K562 (cell line): ENCODE results near the gene LRP1. TPM values are rescaled to one million over a fixed set of nuclear protein-coding genes. Genes with fewer than 3 reads are reported as not detected.

Experiments
- ATAC-seq: fragments of 200-7000 bp; cut with Tn5 transposase; 3 replicates; pipeline ENCODE4 v1.9.1; 2020; ENCODE audit warnings: moderate library complexity
- BruUV-seq: library from RNA; stranded (reverse); fragments of 400-500 nt; replicated peaks from 2 replicates; lab custom pipeline; 2021; lab: Mats Ljungman, UMichigan
- CTCF ChIA-PET: fragments of 300-600 bp; formaldehyde crosslinking; extraction: SDS; loops from one replicate; lab custom pipeline; 2021; ENCODE audit warnings: low intra/inter-chr PET ratio; lab: Yijun Ruan, JAX
- POLR2A ChIA-PET: fragments of 300-600, 350-650 bp; sonication (Branson Sonifier 250); formaldehyde crosslinking; extraction: SDS; loops from one replicate; lab custom pipeline; 2021; ENCODE audit warnings: antibody characterized with exemption, inconsistent platforms; lab: Yijun Ruan, JAX
- DNase-seq, 4 experiments: peaks; one replicate each; pipeline versions ENCODE4 v3.0.0 to v3.0.0-alpha.2; 2011 to 2018; ENCODE audit warnings: low spot score in 3 of 4, mixed read lengths in 3 of 4; ENCODE audit errors: extremely low read depth in 1 of 4
- FAIRE-seq: peaks from 2 replicates; lab custom pipeline; 2011; peaks lifted over from hg19 to GRCh38; lab: Jason Lieb, UNC
- H2AFZ ChIP-seq: 2 replicates; pipeline ENCODE4 v1.6.0; 2011; ENCODE audit warnings: low read depth, low read length, control low read depth, inconsistent platforms
- H3K27ac ChIP-seq: fragments of 200-600 bp; 3 replicates; pipeline ENCODE4 v1.8.0; 2011; ENCODE audit warnings: low read depth, mild to moderate bottlenecking, control low read depth, inconsistent platforms, low read length, moderate library complexity, mixed read lengths; ENCODE audit errors: extremely low read depth
- H3K27me3 ChIP-seq, 2 experiments: fragments of 300-600 bp in 1 of 2; 2 replicates in 1 of 2; 3 replicates in 1 of 2; pipeline versions ENCODE4 v1.6.0 to v1.8.0; 2011; ENCODE audit warnings: inconsistent platforms in 2 of 2, low read length in 2 of 2, mild to moderate bottlenecking in 1 of 2, mixed read lengths in 1 of 2, moderate library complexity in 1 of 2; ENCODE audit not compliant: control insufficient read depth in 2 of 2, insufficient read depth in 2 of 2
- H3K36me3 ChIP-seq: fragments of 300-600 bp; 3 replicates; pipeline ENCODE4 v1.8.0; 2011; ENCODE audit warnings: mild to moderate bottlenecking, low read length, inconsistent platforms; ENCODE audit not compliant: control insufficient read depth, insufficient read depth
- H3K4me1 ChIP-seq, 2 experiments: fragments of 200-600 bp in 1 of 2; replicated peaks in 1 of 2; 2 replicates in 1 of 2; 3 replicates in 1 of 2; pipeline versions ENCODE4 v1.5.1 to v1.8.0; 2011; ENCODE audit warnings: inconsistent platforms in 2 of 2, low read length in 2 of 2, mild to moderate bottlenecking in 1 of 2, mixed read lengths in 1 of 2, moderate library complexity in 1 of 2; ENCODE audit not compliant: control insufficient read depth in 2 of 2, insufficient read depth in 2 of 2
- H3K4me2 ChIP-seq: 2 replicates; pipeline ENCODE4 v1.6.1; 2011; ENCODE audit warnings: low read length, control low read depth, inconsistent platforms, mixed read lengths; ENCODE audit not compliant: insufficient read depth
- H3K4me3 ChIP-seq: fragments of 200-600 bp; sonication (generic), shearing (Covaris generic); 2 replicates; pipeline ENCODE4 v1.5.1; 2016; ENCODE audit warnings: control low read depth, inconsistent platforms
- H3K79me2 ChIP-seq: fragments of 200-600 bp; 3 replicates; pipeline ENCODE4 v1.8.0; 2011; ENCODE audit warnings: low read length, inconsistent platforms; ENCODE audit not compliant: control insufficient read depth, insufficient read depth
- H3K9ac ChIP-seq, 2 experiments: 2 replicates each; pipeline versions ENCODE4 v1.6.0 to v1.6.1; 2011; ENCODE audit warnings: low read depth in 2 of 2, low read length in 2 of 2, control low read depth in 1 of 2, inconsistent platforms in 1 of 2, mild to moderate bottlenecking in 1 of 2, mixed read lengths in 1 of 2; ENCODE audit not compliant: insufficient read depth in 1 of 2
- H3K9me1 ChIP-seq: one replicate; pipeline ENCODE4 v1.6.0; 2011; ENCODE audit warnings: inconsistent platforms, mild to moderate bottlenecking, low read length, moderate library complexity; ENCODE audit not compliant: control insufficient read depth, insufficient read depth
- H3K9me3 ChIP-seq: replicated peaks from 2 replicates; pipeline ENCODE4 v1.5.1; 2011; ENCODE audit warnings: low read depth, low read length, inconsistent platforms; ENCODE audit not compliant: control insufficient read depth, insufficient read depth
- H4K20me1 ChIP-seq: replicated peaks from 2 replicates; pipeline ENCODE4 v1.6.1; 2011; ENCODE audit warnings: low read length, inconsistent platforms, mixed read lengths; ENCODE audit not compliant: control insufficient read depth, insufficient read depth
- FOXA3 ChIP-seq, 2 experiments: fragments of 450-650 bp in 1 of 2; sonication (generic) in 1 of 2; formaldehyde crosslinking; IDR thresholded peaks in 1 of 2; conservative IDR thresholded peaks in 1 of 2; 2 replicates each; pipeline versions ENCODE4 v1.4.0 to v1.8.0; 2020 to 2022; ENCODE audit warnings: mild to moderate bottlenecking in 2 of 2, missing genetic modification reagents in 1 of 2
- KDM1A ChIP-seq, 2 experiments: fragments of 450-650 bp; IDR thresholded peaks; 2 replicates each; pipeline ENCODE4 v1.6.1; 2016; ENCODE audit warnings: mild to moderate bottlenecking in 2 of 2
- MCM7 ChIP-seq, 2 experiments: fragments of 450-650 bp; IDR thresholded peaks; 2 replicates each; pipeline ENCODE4 v1.6.1; 2016 to 2018
- WGBS: fragments of 100-300 bp; shearing (Covaris generic); methylation state at CpG from one replicate; pipeline ENCODE4 v1.1.6; 2016; ENCODE audit warnings: low coverage, mixed read lengths; ENCODE audit not compliant: insufficient coverage; ENCODE audit errors: missing lambda C conversion rate; 5-methylcytosine and 5-hydroxymethylcytosine counted together
- in situ Hi-C: fragments of 300-500 bp; cut with MboI; formaldehyde crosslinking; loops from 4 replicates; pipeline ENCODE4 v1.15.0; 2018; ENCODE audit warnings: inconsistent platforms, mixed read lengths
- intact Hi-C: fragments of 100-400 bp; cut with micrococcal nuclease; formaldehyde crosslinking; loops from 2 replicates; pipeline ENCODE4 v1.14.2; 2022
- polyA plus RNA-seq, 8 experiments: library from polyadenylated mRNA; depleted of rRNA in 4 of 8; stranded (reverse) in 5 of 8; unstranded in 3 of 8; fragments of >200 nt; fragmentation: Nextera tagmentation in 2 of 8; fragmentation: Illumina TruSeq in 1 of 8; extraction: Ambion mirVana in 2 of 8; extraction: Trizol in 1 of 8; gene quantifications; 2 replicates each; pipeline versions ENCODE4 v1.2.1 to v1.2.3, GENCODE V29; 2011 to 2014; ENCODE audit warnings: inconsistent platforms in 1 of 8, missing spikeins in 1 of 8
- total RNA-seq, 7 experiments: library from RNA; depleted of rRNA in 6 of 7; stranded (reverse); fragments of >200 nt in 6 of 7; fragmentation: Illumina TruSeq in 2 of 7; extraction: Trizol in 2 of 7; gene quantifications; 2 replicates each; pipeline versions ENCODE4 v1.2.1 to v1.2.3, GENCODE V29; 2011 to 2021; ENCODE audit warnings: low replicate concordance in 1 of 7
- TF ChIP-seq, protein P1 (sequence below): fragments of 250-450 bp; sonication (Bioruptor Pico); IDR thresholded peaks from 2 replicates; pipeline ENCODE4 v1.8.0; 2021; ENCODE audit warnings: moderate library complexity, mild to moderate bottlenecking, inconsistent platforms
- TF ChIP-seq, protein P2 (sequence below): fragments of 450-650 bp; IDR thresholded peaks from 2 replicates; pipeline ENCODE4 v1.6.1; 2018; ENCODE audit not compliant: partially characterized antibody
- TF ChIP-seq, protein P3 (sequence below): sonication (generic); formaldehyde crosslinking; IDR thresholded peaks from 2 replicates; pipeline ENCODE4 v1.8.0; 2022; ENCODE audit warnings: missing genetic modification reagents, mild to moderate bottlenecking, moderate library complexity, borderline replicate concordance

LRP1 gene
- total and polyA plus RNA-seq, 9 of the 15 experiments (the other 6 are each of a cell fraction or from before 2014, with no cell fraction given), result 0.04 to 0.64 (median 0.19) TPM; not detected in 2

DNA sequence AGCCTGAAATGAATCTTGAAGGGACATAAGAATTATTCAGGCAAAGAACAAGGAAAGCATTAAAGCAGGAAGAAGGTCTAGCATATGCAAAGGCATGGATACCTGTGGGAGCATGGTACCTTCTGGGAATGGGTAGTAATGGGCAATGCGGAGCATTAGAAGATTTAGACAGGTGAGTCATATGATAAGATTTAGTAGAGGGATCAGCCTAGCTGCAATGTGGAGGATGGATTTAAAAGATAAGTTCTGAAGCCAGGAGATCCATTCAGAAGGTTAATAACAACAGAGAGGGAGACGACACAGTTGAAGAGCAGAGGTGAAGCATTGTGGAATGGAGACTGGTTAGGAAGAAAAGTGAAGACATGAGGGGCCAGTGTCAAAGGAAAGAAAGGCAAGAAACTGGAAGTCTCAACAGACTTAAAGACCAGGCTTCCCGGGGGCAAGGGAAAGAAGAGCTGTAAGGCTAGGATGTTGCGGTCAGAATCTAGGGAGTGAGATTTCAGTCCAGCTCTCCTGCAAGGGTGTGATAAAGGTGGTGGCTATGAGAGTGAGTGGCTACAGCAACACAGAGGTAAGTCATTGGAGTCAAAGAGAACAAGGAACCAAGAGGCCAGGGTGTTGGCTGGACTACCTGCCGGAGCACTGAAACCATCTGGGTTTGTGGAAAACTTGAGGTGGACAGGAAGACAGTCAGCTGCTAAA lies 11.6 kb upstream of the LRP1 start (continued):
- TF ChIP-seq, protein P1, sequence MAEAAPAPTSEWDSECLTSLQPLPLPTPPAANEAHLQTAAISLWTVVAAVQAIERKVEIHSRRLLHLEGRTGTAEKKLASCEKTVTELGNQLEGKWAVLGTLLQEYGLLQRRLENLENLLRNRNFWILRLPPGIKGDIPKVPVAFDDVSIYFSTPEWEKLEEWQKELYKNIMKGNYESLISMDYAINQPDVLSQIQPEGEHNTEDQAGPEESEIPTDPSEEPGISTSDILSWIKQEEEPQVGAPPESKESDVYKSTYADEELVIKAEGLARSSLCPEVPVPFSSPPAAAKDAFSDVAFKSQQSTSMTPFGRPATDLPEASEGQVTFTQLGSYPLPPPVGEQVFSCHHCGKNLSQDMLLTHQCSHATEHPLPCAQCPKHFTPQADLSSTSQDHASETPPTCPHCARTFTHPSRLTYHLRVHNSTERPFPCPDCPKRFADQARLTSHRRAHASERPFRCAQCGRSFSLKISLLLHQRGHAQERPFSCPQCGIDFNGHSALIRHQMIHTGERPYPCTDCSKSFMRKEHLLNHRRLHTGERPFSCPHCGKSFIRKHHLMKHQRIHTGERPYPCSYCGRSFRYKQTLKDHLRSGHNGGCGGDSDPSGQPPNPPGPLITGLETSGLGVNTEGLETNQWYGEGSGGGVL, result no peak

DNA sequence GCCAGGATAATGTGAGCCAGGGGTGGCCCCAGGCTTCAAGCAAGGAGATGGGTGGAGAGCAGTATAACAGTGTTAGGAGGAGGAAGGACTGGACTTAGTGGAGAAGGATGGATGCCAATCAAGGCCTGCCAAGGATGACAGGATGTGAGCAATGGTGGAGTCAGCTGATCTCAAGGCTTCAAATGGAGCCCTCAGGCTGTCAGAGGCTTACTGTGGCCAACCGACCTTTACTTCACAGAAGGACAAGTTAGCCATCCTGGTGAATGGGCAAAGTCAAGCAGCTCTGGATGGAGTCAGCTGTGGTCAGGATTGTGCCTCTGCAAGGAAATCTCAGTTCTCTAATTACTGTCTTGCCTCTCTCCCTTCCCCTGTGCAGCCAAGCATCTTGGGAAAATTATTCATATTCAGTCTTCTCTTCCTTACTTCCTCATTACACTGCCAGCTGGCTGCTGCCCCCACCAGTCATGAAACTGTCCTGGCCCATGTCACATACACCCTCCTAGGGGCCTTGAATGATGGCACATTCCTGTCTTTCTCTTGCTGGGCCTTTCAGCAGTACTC lies 9.5 kb upstream of the LRP1 start:
- Histone ChIP-seq H3K4me1 (peaks cover 10 to 14% of the 10 kb centered on the region in 2 experiments; a peak in 4 of 5 replicates), H3K36me3 (no peaks in the 10 kb centered on the region), H3K79me2 (no peaks in the 10 kb centered on the region), H2AFZ (0 out of 2 replicates have a peak overlapping the region, but pooled peaks have one; percentile 10), H3K4me3 (no peak overlapping the region), H3K4me2 (no peak overlapping the region), H3K9me1 (no peaks in the 10 kb centered on the region), H3K9ac (no peak overlapping the region), H3K27ac (no peak overlapping the region), H4K20me1 (no peaks in the 10 kb centered on the region; the same call in 1 of the 2 replicates), H3K9me3 (peaks cover 5% of the 10 kb centered on the region), H3K27me3 (no peaks in the 10 kb centered on the region)
- DNase-seq (no peak), ATAC-seq (no peak; the same call in 2 of the 3 replicates), FAIRE-seq (no peak)
- intact Hi-C loops, result no loop called here
- WGBS, result 42% methylated on average over 1 of the region's 1 CpG
- ChIA-PET CTCF (interaction anchor here (0.6 kb wide), 1 partner anchor 61 kb away, joined by 3 read pairs; no protein-coding TSS in a partner anchor), POLR2A (interaction anchor here (0.5 to 1.2 kb wide), 2 partner anchors 8 to 124 kb away, joined by 3 read pairs; no protein-coding TSS in a partner anchor)
- TF ChIP-seq, protein P2, sequence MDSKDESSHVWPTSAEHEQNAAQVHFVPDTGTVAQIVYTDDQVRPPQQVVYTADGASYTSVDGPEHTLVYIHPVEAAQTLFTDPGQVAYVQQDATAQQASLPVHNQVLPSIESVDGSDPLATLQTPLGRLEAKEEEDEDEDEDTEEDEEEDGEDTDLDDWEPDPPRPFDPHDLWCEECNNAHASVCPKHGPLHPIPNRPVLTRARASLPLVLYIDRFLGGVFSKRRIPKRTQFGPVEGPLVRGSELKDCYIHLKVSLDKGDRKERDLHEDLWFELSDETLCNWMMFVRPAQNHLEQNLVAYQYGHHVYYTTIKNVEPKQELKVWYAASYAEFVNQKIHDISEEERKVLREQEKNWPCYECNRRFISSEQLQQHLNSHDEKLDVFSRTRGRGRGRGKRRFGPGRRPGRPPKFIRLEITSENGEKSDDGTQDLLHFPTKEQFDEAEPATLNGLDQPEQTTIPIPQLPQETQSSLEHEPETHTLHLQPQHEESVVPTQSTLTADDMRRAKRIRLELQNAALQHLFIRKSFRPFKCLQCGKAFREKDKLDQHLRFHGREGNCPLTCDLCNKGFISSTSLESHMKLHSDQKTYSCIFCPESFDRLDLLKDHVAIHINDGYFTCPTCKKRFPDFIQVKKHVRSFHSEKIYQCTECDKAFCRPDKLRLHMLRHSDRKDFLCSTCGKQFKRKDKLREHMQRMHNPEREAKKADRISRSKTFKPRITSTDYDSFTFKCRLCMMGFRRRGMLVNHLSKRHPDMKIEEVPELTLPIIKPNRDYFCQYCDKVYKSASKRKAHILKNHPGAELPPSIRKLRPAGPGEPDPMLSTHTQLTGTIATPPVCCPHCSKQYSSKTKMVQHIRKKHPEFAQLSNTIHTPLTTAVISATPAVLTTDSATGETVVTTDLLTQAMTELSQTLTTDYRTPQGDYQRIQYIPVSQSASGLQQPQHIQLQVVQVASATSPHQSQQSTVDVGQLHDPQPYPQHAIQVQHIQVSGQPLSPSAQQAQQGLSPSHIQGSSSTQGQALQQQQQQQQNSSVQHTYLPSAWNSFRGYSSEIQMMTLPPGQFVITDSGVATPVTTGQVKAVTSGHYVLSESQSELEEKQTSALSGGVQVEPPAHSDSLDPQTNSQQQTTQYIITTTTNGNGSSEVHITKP, result peak; percentile 28
- TF ChIP-seq, protein P3, sequence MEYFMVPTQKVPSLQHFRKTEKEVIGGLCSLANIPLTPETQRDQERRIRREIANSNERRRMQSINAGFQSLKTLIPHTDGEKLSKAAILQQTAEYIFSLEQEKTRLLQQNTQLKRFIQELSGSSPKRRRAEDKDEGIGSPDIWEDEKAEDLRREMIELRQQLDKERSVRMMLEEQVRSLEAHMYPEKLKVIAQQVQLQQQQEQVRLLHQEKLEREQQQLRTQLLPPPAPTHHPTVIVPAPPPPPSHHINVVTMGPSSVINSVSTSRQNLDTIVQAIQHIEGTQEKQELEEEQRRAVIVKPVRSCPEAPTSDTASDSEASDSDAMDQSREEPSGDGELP (CRISPR knock-in tag), result peak; percentile 32; the same call in 1 of the 2 replicates
- TF ChIP-seq MCM7 (IDR thresholded peaks at IDR 0.05) (no peak), KDM1A (IDR thresholded peaks at IDR 0.05) (peak; percentile 14 to 28; a peak in 1 of 4 replicates), FOXA3 (CRISPR knock-in tag; conservative IDR thresholded peaks at IDR 0.05 in 1 of 2, IDR thresholded peaks at IDR 0.05 in 1 of 2) (no peak)
- no TSS peak for BruUV-seq
- in situ Hi-C loops, result no loop called here
